GM18520 (cell line): ENCODE measurements around the gene AIF1.

Source experiments
- ATAC-seq: cut with Tn5 transposase; IDR thresholded peaks from one replicate; pipeline ENCODE4 v1.9.1; 2021; ENCODE audit not compliant: unreplicated experiment

The AIF1 gene

GRCh38 chr6:31663126-31663960 lies 48.3 kb downstream of the AIF1 start:
- no peak for ATAC-seq

GRCh38 chr6:31663961-31664789 lies 49.1 kb downstream of the AIF1 start:
- ATAC-seq = no peak

GRCh38 chr6:31664790-31665500 lies 49.9 kb downstream of the AIF1 start, which contains the start of gene GPANK1:
TSS of gene GPANK1 (minus strand) at chr6:31664997. CDS start at chr6:31664478, 519 bp downstream.
- peak; percentile 25 for ATAC-seq

- peak; percentile 81 for ATAC-seq
These were observed 50.7 kb downstream of the AIF1 start, which contains the start of gene CSNK2B for GRCh38 chr6:31665501-31666336. TSS of gene CSNK2B (plus strand) at chr6:31666080. CDS start at chr6:31666832, 752 bp downstream.

GRCh38 chr6:31666337-31666965 lies 51.4 kb downstream of the AIF1 start:
- ATAC-seq = no peak
